Measurements from ENCODE around the gene TBL2. TPM values are rescaled to one million over a fixed set of nuclear protein-coding genes. Genes with fewer than 3 reads are reported as not detected.

Gene TBL2
- total RNA-seq, 1 experiment from 2014 or later, result 44.0 TPM

GRCh38 chr7:73624669-73625001 lies 46.3 kb upstream of the TBL2 start:
- H3K4me1 Mint-ChIP-seq (ENCODE audit: insufficient read depth, unreplicated experiment), result no peaks in the 10 kb centered on the region
- CTCF ChIA-PET, result interaction anchor here (0.8 to 1.0 kb wide), 2 partner anchors 18 to 43 kb away, joined by 3 to 4 read pairs; partner anchors contain the start of gene VPS37D
- H3K27ac Mint-ChIP-seq (ENCODE audit: low read depth, unreplicated experiment), result no peak overlapping the region
- H3K36me3 Mint-ChIP-seq (ENCODE audit: insufficient read depth, unreplicated experiment), result peaks cover 9% of the 10 kb centered on the region
- BruUV-seq (replicated peaks), result no TSS peak
- POLR2A ChIA-PET, result no interaction called here
- H3K27me3 Mint-ChIP-seq (ENCODE audit: insufficient read depth, unreplicated experiment), result peaks cover 8% of the 10 kb centered on the region
- intact Hi-C loops (cut with micrococcal nuclease), result loop anchor here (2.0 to 5.0 kb wide), 2 partner anchors 43 to 58 kb away; partner anchors contain the start of genes BUD23, DNAJC30 and VPS37D
- TF ChIP-seq, protein P1, sequence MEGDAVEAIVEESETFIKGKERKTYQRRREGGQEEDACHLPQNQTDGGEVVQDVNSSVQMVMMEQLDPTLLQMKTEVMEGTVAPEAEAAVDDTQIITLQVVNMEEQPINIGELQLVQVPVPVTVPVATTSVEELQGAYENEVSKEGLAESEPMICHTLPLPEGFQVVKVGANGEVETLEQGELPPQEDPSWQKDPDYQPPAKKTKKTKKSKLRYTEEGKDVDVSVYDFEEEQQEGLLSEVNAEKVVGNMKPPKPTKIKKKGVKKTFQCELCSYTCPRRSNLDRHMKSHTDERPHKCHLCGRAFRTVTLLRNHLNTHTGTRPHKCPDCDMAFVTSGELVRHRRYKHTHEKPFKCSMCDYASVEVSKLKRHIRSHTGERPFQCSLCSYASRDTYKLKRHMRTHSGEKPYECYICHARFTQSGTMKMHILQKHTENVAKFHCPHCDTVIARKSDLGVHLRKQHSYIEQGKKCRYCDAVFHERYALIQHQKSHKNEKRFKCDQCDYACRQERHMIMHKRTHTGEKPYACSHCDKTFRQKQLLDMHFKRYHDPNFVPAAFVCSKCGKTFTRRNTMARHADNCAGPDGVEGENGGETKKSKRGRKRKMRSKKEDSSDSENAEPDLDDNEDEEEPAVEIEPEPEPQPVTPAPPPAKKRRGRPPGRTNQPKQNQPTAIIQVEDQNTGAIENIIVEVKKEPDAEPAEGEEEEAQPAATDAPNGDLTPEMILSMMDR (IDR thresholded peaks at IDR 0.05; ENCODE audit: unreplicated experiment), result no peak
- peak overlapping the region; percentile 57 for H3K4me3 Mint-ChIP-seq (ENCODE audit: unreplicated experiment)
- no peak for DNase-seq (ENCODE audit: unreplicated experiment)
- no peaks in the 10 kb centered on the region for H3K9me3 Mint-ChIP-seq (ENCODE audit: unreplicated experiment)

GRCh38 chr7:73623798-73624668 lies 45.7 kb upstream of the TBL2 start, which contains the start of gene MLXIPL:
TSS of gene MLXIPL (minus strand) at chr7:73624522. CDS start at chr7:73624492, 30 bp downstream.
- ChIA-PET CTCF (interaction anchor here (0.8 to 1.0 kb wide), 2 partner anchors 18 to 44 kb away, joined by 3 to 4 read pairs; partner anchors contain the start of gene VPS37D), POLR2A (no interaction called here)
- no TSS peak for BruUV-seq (replicated peaks)
- peaks cover 5% of the 10 kb centered on the region for H3K27me3 Mint-ChIP-seq (ENCODE audit: insufficient read depth, unreplicated experiment)
- no peak within 1 kb of the TSS for H3K27ac Mint-ChIP-seq (ENCODE audit: low read depth, unreplicated experiment)
- TF ChIP-seq, protein P1 (IDR thresholded peaks at IDR 0.05; ENCODE audit: unreplicated experiment), result no peak
- peaks cover 15% of the 10 kb centered on the region for H3K36me3 Mint-ChIP-seq (ENCODE audit: insufficient read depth, unreplicated experiment)
- H3K4me3 Mint-ChIP-seq (ENCODE audit: unreplicated experiment), result peak within 1 kb of the TSS; percentile 57
- no peaks in the 10 kb centered on the region for H3K4me1 Mint-ChIP-seq (ENCODE audit: insufficient read depth, unreplicated experiment)
- intact Hi-C loops (cut with micrococcal nuclease), result loop anchor here (2.0 kb wide), 1 partner anchor 59 kb away; the partner anchor contains the start of genes BUD23 and DNAJC30
- H3K9me3 Mint-ChIP-seq (ENCODE audit: unreplicated experiment), result no peaks in the 10 kb centered on the region
- DNase-seq (ENCODE audit: unreplicated experiment), result peak; percentile 66

DNA sequence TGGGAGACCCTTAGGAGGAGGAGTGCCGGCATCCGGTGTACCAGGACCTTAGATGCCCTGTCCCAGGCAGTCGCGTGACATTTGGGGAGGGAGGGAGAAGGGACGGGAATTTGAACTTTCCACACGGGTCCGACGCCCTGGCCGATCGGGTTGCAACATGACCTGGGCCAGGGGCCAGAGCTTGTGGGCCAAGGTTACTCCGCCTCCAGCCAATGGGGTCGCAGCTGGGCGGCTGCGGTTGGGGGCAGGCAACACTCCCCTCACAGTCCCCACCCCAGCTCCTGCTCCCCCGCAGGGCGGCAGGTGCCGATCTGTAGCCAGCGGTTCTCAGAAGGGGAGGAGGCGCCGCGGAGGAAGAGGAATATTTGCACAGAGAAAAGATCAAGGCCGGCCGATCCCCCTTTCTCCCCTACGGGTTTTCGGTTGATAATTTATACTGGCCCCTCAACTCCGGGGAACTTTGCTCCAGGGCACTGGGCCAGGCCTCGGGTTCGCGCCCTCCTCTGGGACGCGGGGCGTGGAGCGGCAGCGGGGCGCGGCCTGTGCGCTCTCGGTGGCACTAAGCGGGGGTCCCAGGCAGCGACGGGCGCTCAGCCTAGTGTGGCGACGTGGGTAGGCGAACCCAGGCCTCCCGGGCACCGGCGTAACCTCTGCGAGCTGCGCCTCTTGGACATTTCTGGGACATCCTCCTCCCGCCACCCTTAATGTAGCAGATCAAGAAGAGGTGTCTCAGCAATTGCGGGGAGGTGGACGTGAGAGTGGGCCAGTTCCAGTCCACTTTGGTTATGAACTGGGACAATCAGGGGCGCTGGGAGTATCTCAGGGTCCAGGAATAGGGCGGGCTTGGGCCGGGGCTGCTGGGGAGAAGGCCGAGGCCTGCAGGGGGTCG lies 44.8 kb upstream of the TBL2 start:
- no peak overlapping the region for H3K27ac Mint-ChIP-seq (ENCODE audit: low read depth, unreplicated experiment)
- TF ChIP-seq, protein P1 (IDR thresholded peaks at IDR 0.05; ENCODE audit: unreplicated experiment), result no peak
- H3K9me3 Mint-ChIP-seq (ENCODE audit: unreplicated experiment), result no peaks in the 10 kb centered on the region
- BruUV-seq (replicated peaks), result no TSS peak
- intact Hi-C loops (cut with micrococcal nuclease), result no loop called here
- no peaks in the 10 kb centered on the region for H3K27me3 Mint-ChIP-seq (ENCODE audit: insufficient read depth, unreplicated experiment)
- peak overlapping the region; percentile 57 for H3K4me3 Mint-ChIP-seq (ENCODE audit: unreplicated experiment)
- POLR2A ChIA-PET, result no interaction called here
- CTCF ChIA-PET, result no interaction called here
- no peak for DNase-seq (ENCODE audit: unreplicated experiment)
- peaks cover 16% of the 10 kb centered on the region for H3K36me3 Mint-ChIP-seq (ENCODE audit: insufficient read depth, unreplicated experiment)
- H3K4me1 Mint-ChIP-seq (ENCODE audit: insufficient read depth, unreplicated experiment), result no peaks in the 10 kb centered on the region

DNA sequence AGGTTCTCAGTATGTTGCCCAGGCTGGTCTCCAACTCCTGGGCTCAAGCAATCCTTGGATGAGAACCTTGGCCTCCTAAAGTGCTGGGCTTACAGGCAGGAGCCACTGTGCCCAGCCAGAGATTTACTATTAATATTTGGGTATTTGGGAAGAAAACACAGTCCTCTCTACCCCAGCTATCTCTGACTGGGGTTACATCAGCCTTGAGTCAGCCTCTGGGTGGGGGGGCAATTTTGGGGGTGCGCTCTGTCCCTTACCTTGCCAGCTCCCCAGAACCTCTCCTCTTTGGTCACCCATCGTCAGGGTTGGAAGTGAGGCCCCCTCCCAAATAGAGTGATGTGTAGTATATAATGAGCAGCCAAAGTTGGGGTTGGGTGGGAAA lies 44.1 kb upstream of the TBL2 start:
- H3K4me3 Mint-ChIP-seq (ENCODE audit: unreplicated experiment), result no peak overlapping the region
- no peaks in the 10 kb centered on the region for H3K9me3 Mint-ChIP-seq (ENCODE audit: unreplicated experiment)
- peaks cover 11% of the 10 kb centered on the region for H3K36me3 Mint-ChIP-seq (ENCODE audit: insufficient read depth, unreplicated experiment)
- no peaks in the 10 kb centered on the region for H3K4me1 Mint-ChIP-seq (ENCODE audit: insufficient read depth, unreplicated experiment)
- H3K27ac Mint-ChIP-seq (ENCODE audit: low read depth, unreplicated experiment), result no peak overlapping the region
- ChIA-PET POLR2A (no interaction called here), CTCF (interaction anchor here (0.5 to 6.2 kb wide), 2 partner anchors 16 to 104 kb away, joined by 6 to 42 read pairs; no protein-coding TSS in a partner anchor)
- no TSS peak for BruUV-seq (replicated peaks)
- no peak for DNase-seq (ENCODE audit: unreplicated experiment)
- intact Hi-C loops (cut with micrococcal nuclease), result no loop called here
- TF ChIP-seq, protein P1 (IDR thresholded peaks at IDR 0.05; ENCODE audit: unreplicated experiment), result no peak
- H3K27me3 Mint-ChIP-seq (ENCODE audit: insufficient read depth, unreplicated experiment), result no peaks in the 10 kb centered on the region
